ENCODE results near the gene RMRP.
"Not testable (repeated sequence)": the region's sequence is repeated elsewhere in the genome, so short reads cannot be mapped to it uniquely, and the experiment has no call there.

Gene RMRP

GRCh38 chr9:35616681-35617459 is 40.9 kb downstream of the RMRP start:
- Histone ChIP-seq H3K27ac (ENCODE audit: low read depth, low read length, poor library complexity, severe bottlenecking) (peak overlapping the region; percentile 100), H3F3A (ENCODE audit: insufficient read depth, low read length) (peaks cover 15% of the 10 kb centered on the region), H2AFZ (ENCODE audit: low read length) (no peak overlapping the region), H3K79me2 (ENCODE audit: insufficient read depth, low read length) (no peaks in the 10 kb centered on the region), H3K4me3 (ENCODE audit: low read depth, low read length, poor library complexity, severe bottlenecking) (peak overlapping the region; percentile 74), H3K36me3 (ENCODE audit: insufficient read depth, low read length) (peaks cover 39% of the 10 kb centered on the region; the same call in 1 of the 2 replicates), H3K4me1 (ENCODE audit: insufficient read depth, low read length, severe bottlenecking) (peaks cover 66% of the 10 kb centered on the region), H3K9me3 (ENCODE audit: low read length) (no peaks in the 10 kb centered on the region), H3K9me2 (ENCODE audit: low read depth, low read length) (no peaks in the 10 kb centered on the region), H4K20me1 (ENCODE audit: insufficient read depth, low read length) (no peaks in the 10 kb centered on the region), H3K9ac (ENCODE audit: low read length) (peak overlapping the region; percentile 93), H3K27me3 (ENCODE audit: insufficient read depth, low read length) (no peaks in the 10 kb centered on the region), H3K4me2 (ENCODE audit: low read length) (peak overlapping the region; percentile 95)
- TF ChIP-seq EZH2 (IDR thresholded peaks at IDR 0.05; ENCODE audit: borderline replicate concordance, low read length) = no peak
- TF ChIP-seq, protein P1, sequence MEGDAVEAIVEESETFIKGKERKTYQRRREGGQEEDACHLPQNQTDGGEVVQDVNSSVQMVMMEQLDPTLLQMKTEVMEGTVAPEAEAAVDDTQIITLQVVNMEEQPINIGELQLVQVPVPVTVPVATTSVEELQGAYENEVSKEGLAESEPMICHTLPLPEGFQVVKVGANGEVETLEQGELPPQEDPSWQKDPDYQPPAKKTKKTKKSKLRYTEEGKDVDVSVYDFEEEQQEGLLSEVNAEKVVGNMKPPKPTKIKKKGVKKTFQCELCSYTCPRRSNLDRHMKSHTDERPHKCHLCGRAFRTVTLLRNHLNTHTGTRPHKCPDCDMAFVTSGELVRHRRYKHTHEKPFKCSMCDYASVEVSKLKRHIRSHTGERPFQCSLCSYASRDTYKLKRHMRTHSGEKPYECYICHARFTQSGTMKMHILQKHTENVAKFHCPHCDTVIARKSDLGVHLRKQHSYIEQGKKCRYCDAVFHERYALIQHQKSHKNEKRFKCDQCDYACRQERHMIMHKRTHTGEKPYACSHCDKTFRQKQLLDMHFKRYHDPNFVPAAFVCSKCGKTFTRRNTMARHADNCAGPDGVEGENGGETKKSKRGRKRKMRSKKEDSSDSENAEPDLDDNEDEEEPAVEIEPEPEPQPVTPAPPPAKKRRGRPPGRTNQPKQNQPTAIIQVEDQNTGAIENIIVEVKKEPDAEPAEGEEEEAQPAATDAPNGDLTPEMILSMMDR (IDR thresholded peaks at IDR 0.05; ENCODE audit: low read length) = peak; percentile 56; the same call in 1 of the 2 replicates

- H3K27ac ChIP-seq (ENCODE audit: low read depth, low read length, poor library complexity, severe bottlenecking) = peak overlapping the region; percentile 100
- TF ChIP-seq EZH2 (IDR thresholded peaks at IDR 0.05; ENCODE audit: borderline replicate concordance, low read length) = no peak
- TF ChIP-seq, protein P1 (IDR thresholded peaks at IDR 0.05; ENCODE audit: low read length) = no peak
- H3K4me2 ChIP-seq (ENCODE audit: low read length) = peak overlapping the region; percentile 95
- no peak overlapping the region for H2AFZ ChIP-seq (ENCODE audit: low read length)
- H3K9me3 ChIP-seq (ENCODE audit: low read length) = no peaks in the 10 kb centered on the region
- peaks cover 46% of the 10 kb centered on the region; the same call in 1 of the 2 replicates for H3K36me3 ChIP-seq (ENCODE audit: insufficient read depth, low read length)
- peaks cover 14% of the 10 kb centered on the region for H3F3A ChIP-seq (ENCODE audit: insufficient read depth, low read length)
- H3K79me2 ChIP-seq (ENCODE audit: insufficient read depth, low read length) = no peaks in the 10 kb centered on the region
- H3K4me3 ChIP-seq (ENCODE audit: low read depth, low read length, poor library complexity, severe bottlenecking) = peak overlapping the region; percentile 74
- no peaks in the 10 kb centered on the region for H3K27me3 ChIP-seq (ENCODE audit: insufficient read depth, low read length)
- H3K4me1 ChIP-seq (ENCODE audit: insufficient read depth, low read length, severe bottlenecking) = peaks cover 59% of the 10 kb centered on the region
- H4K20me1 ChIP-seq (ENCODE audit: insufficient read depth, low read length) = no peaks in the 10 kb centered on the region
- H3K9me2 ChIP-seq (ENCODE audit: low read depth, low read length) = no peaks in the 10 kb centered on the region
- peak overlapping the region; percentile 93 for H3K9ac ChIP-seq (ENCODE audit: low read length)
Measured at GRCh38 chr9:35615981-35616680, 41.7 kb downstream of the RMRP start.

DNA sequence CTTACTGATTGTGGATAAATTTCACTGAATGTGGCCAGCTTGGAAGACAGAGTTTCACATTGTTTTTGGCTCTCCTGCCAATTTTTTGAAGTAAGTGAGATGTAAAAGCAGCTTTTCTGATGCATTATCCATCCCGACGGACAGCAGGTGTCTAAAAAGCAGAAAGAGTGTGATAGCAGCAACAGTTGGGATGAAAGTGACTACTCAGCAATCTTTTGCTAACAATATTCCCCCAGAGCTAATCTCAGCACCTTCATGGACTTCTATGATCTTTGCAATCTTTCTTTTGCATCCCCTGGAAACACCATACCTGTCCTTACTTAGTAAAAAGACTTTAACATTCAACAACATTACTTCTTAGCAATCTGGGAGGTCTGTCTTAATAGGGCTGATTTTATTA is 45.0 kb downstream of the RMRP start:
- H3K4me1 ChIP-seq (ENCODE audit: insufficient read depth, low read length, severe bottlenecking) = peaks cover 51% of the 10 kb centered on the region
- no peak overlapping the region for H3K9ac ChIP-seq (ENCODE audit: low read length)
- H4K20me1 ChIP-seq (ENCODE audit: insufficient read depth, low read length) = no peaks in the 10 kb centered on the region
- no peaks in the 10 kb centered on the region for H3K79me2 ChIP-seq (ENCODE audit: insufficient read depth, low read length)
- no peaks in the 10 kb centered on the region for H3F3A ChIP-seq (ENCODE audit: insufficient read depth, low read length)
- H3K27me3 ChIP-seq (ENCODE audit: insufficient read depth, low read length) = no peaks in the 10 kb centered on the region
- H3K36me3 ChIP-seq (ENCODE audit: insufficient read depth, low read length) = peaks cover 77% of the 10 kb centered on the region; the same call in 1 of the 2 replicates
- no peak overlapping the region for H3K4me2 ChIP-seq (ENCODE audit: low read length)
- H2AFZ ChIP-seq (ENCODE audit: low read length) = no peak overlapping the region
- no peak overlapping the region for H3K27ac ChIP-seq (ENCODE audit: low read depth, low read length, poor library complexity, severe bottlenecking)
- TF ChIP-seq, protein P1 (IDR thresholded peaks at IDR 0.05; ENCODE audit: low read length) = no peak
- no peak overlapping the region for H3K4me3 ChIP-seq (ENCODE audit: low read depth, low read length, poor library complexity, severe bottlenecking)
- no peaks in the 10 kb centered on the region for H3K9me2 ChIP-seq (ENCODE audit: low read depth, low read length)
- H3K9me3 ChIP-seq (ENCODE audit: low read length) = no peaks in the 10 kb centered on the region

- H3K9me3 ChIP-seq (ENCODE audit: low read length); H3K9ac ChIP-seq (ENCODE audit: low read length); H4K20me1 ChIP-seq (ENCODE audit: insufficient read depth, low read length); H3K27me3 ChIP-seq (ENCODE audit: insufficient read depth, low read length); H3K79me2 ChIP-seq (ENCODE audit: insufficient read depth, low read length); H3K4me2 ChIP-seq (ENCODE audit: low read length); H3F3A ChIP-seq (ENCODE audit: insufficient read depth, low read length); H3K4me3 ChIP-seq (ENCODE audit: low read depth, low read length, poor library complexity, severe bottlenecking); H3K9me2 ChIP-seq (ENCODE audit: low read depth, low read length); H2AFZ ChIP-seq (ENCODE audit: low read length): not testable (repeated sequence)
- Histone ChIP-seq H3K27ac (ENCODE audit: low read depth, low read length, poor library complexity, severe bottlenecking) (peak overlapping the region; percentile 7), H3K36me3 (ENCODE audit: insufficient read depth, low read length) (peaks cover 85% of the 10 kb centered on the region; the same call in 1 of the 2 replicates), H3K4me1 (ENCODE audit: insufficient read depth, low read length, severe bottlenecking) (peaks cover 47% of the 10 kb centered on the region)
Measured at GRCh38 chr9:35612066-35612465, 45.8 kb downstream of the RMRP start.

Measured in OCI-LY1 (cell line).